Measurements from ENCODE around the gene SUPT4H1. TPM values are rescaled to one million over a fixed set of nuclear protein-coding genes. Genes with fewer than 3 reads are reported as not detected.

SUPT4H1 gene
- total and polyA plus RNA-seq, 9 of the 15 experiments (the other 6 are each of a cell fraction or from before 2014, with no cell fraction given): 62.1 to 320 (median 117) TPM

DNA sequence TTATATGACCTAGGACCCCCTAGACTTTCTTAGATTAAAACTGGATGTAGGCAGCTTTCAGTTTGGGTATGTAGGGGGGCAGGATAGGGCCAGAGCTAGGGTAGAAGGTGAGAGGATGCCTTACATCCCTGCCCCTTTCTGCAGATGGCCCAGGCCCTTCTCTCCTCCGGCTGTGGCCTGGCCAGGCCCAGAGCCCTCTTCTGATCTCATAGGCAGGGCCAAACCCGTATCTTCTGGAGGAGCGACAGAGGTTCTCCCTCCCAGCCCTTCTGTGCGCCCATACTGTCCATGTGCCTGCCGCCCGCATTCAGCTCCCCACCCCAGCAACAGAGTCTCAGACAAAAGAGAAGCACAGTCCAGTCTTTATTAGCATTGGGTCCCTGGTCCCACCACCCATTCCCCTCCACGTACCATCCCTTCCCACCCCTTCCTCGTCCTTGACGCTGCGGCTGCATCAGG lies 21.4 kb downstream of the SUPT4H1 start (continued):
- peak; percentile 13; the same call in 1 of the 2 replicates for TF ChIP-seq CBX1 (IDR thresholded peaks at IDR 0.05; ENCODE audit: low read depth)
- TF ChIP-seq, protein P1, sequence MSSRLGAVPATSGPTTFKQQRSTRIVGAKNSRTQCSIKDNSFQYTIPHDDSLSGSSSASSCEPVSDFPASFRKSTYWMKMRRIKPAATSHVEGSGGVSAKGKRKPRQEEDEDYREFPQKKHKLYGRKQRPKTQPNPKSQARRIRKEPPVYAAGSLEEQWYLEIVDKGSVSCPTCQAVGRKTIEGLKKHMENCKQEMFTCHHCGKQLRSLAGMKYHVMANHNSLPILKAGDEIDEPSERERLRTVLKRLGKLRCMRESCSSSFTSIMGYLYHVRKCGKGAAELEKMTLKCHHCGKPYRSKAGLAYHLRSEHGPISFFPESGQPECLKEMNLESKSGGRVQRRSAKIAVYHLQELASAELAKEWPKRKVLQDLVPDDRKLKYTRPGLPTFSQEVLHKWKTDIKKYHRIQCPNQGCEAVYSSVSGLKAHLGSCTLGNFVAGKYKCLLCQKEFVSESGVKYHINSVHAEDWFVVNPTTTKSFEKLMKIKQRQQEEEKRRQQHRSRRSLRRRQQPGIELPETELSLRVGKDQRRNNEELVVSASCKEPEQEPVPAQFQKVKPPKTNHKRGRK (tag; IDR thresholded peaks at IDR 0.05): no peak
- TF ChIP-seq, protein P2, sequence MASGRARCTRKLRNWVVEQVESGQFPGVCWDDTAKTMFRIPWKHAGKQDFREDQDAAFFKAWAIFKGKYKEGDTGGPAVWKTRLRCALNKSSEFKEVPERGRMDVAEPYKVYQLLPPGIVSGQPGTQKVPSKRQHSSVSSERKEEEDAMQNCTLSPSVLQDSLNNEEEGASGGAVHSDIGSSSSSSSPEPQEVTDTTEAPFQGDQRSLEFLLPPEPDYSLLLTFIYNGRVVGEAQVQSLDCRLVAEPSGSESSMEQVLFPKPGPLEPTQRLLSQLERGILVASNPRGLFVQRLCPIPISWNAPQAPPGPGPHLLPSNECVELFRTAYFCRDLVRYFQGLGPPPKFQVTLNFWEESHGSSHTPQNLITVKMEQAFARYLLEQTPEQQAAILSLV (tag; IDR thresholded peaks at IDR 0.05): no peak
- TF ChIP-seq NCOR1 (IDR thresholded peaks at IDR 0.05): no peak
- peak; percentile 13 to 41; a peak in 2 of 4 replicates for TF ChIP-seq TBL1XR1 (IDR thresholded peaks at IDR 0.05; ENCODE audit: low read length in 2 of 2)
- peak; percentile 7; the same call in 1 of the 2 replicates for TF ChIP-seq CREM (IDR thresholded peaks at IDR 0.05; ENCODE audit: low read depth)
- TF ChIP-seq, protein P3, sequence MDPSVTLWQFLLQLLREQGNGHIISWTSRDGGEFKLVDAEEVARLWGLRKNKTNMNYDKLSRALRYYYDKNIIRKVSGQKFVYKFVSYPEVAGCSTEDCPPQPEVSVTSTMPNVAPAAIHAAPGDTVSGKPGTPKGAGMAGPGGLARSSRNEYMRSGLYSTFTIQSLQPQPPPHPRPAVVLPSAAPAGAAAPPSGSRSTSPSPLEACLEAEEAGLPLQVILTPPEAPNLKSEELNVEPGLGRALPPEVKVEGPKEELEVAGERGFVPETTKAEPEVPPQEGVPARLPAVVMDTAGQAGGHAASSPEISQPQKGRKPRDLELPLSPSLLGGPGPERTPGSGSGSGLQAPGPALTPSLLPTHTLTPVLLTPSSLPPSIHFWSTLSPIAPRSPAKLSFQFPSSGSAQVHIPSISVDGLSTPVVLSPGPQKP (CRISPR knock-in tag; IDR thresholded peaks at IDR 0.05): no peak
- peak; percentile 98; the same call in 1 of the 2 replicates for TF ChIP-seq KAT7 (CRISPR knock-in tag; IDR thresholded peaks at IDR 0.05; ENCODE audit: borderline replicate concordance)
- no peak for TF ChIP-seq PTTG1 (tag; IDR thresholded peaks at IDR 0.05; ENCODE audit: low read depth)
- no peak for TF ChIP-seq ETV1 (tag; conservative IDR thresholded peaks at IDR 0.05; ENCODE audit: low read depth)
- no peak for TF ChIP-seq FOXA1 (IDR thresholded peaks at IDR 0.05; ENCODE audit: borderline replicate concordance)
- TF ChIP-seq ZBTB1 (CRISPR knock-in tag; IDR thresholded peaks at IDR 0.05; ENCODE audit: borderline replicate concordance, low read depth): peak; percentile 82
- TF ChIP-seq, protein P4, sequence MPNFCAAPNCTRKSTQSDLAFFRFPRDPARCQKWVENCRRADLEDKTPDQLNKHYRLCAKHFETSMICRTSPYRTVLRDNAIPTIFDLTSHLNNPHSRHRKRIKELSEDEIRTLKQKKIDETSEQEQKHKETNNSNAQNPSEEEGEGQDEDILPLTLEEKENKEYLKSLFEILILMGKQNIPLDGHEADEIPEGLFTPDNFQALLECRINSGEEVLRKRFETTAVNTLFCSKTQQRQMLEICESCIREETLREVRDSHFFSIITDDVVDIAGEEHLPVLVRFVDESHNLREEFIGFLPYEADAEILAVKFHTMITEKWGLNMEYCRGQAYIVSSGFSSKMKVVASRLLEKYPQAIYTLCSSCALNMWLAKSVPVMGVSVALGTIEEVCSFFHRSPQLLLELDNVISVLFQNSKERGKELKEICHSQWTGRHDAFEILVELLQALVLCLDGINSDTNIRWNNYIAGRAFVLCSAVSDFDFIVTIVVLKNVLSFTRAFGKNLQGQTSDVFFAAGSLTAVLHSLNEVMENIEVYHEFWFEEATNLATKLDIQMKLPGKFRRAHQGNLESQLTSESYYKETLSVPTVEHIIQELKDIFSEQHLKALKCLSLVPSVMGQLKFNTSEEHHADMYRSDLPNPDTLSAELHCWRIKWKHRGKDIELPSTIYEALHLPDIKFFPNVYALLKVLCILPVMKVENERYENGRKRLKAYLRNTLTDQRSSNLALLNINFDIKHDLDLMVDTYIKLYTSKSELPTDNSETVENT (CRISPR knock-in tag; IDR thresholded peaks at IDR 0.05): no peak
- TF ChIP-seq, protein P5, sequence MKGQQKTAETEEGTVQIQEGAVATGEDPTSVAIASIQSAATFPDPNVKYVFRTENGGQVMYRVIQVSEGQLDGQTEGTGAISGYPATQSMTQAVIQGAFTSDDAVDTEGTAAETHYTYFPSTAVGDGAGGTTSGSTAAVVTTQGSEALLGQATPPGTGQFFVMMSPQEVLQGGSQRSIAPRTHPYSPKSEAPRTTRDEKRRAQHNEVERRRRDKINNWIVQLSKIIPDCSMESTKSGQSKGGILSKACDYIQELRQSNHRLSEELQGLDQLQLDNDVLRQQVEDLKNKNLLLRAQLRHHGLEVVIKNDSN (CRISPR knock-in tag; IDR thresholded peaks at IDR 0.05): 0 out of 2 replicates have a peak, but pooled peaks have one; percentile 4
- no peak for TF ChIP-seq NFRKB (IDR thresholded peaks at IDR 0.05; ENCODE audit: low read depth)
- peak; percentile 91; the same call in 1 of the 2 replicates for TF ChIP-seq TGIF2 (CRISPR knock-in tag; IDR thresholded peaks at IDR 0.05)
- TF ChIP-seq NUFIP1 (IDR thresholded peaks at IDR 0.05; ENCODE audit: partially characterized antibody): no peak
- no peak for TF ChIP-seq ARID2 (IDR thresholded peaks at IDR 0.05)
- TF ChIP-seq, protein P6, sequence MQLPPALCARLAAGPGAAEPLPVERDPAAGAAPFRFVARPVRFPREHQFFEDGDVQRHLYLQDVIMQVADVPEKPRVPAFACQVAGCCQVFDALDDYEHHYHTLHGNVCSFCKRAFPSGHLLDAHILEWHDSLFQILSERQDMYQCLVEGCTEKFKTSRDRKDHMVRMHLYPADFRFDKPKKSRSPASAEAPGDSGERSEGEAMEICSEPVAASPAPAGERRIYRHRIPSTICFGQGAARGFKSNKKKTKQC (CRISPR knock-in tag; IDR thresholded peaks at IDR 0.05): 0 out of 2 replicates have a peak, but pooled peaks have one; percentile 2
- no peak for TF ChIP-seq POLR2A (conservative IDR thresholded peaks at IDR 0.05)
- TF ChIP-seq ZNF347 (CRISPR knock-in tag; IDR thresholded peaks at IDR 0.05; ENCODE audit: low read depth): no peak
- TF ChIP-seq ZNF561 (CRISPR knock-in tag; conservative IDR thresholded peaks at IDR 0.05): no peak
